ENCODE measurements around the gene ABCC10. TPM values are rescaled to one million over a fixed set of nuclear protein-coding genes. Genes with fewer than 3 reads are reported as not detected.

The ABCC10 gene
- polyA plus RNA-seq, 1 donor from 2014 or later, result 22.4 TPM

DNA sequence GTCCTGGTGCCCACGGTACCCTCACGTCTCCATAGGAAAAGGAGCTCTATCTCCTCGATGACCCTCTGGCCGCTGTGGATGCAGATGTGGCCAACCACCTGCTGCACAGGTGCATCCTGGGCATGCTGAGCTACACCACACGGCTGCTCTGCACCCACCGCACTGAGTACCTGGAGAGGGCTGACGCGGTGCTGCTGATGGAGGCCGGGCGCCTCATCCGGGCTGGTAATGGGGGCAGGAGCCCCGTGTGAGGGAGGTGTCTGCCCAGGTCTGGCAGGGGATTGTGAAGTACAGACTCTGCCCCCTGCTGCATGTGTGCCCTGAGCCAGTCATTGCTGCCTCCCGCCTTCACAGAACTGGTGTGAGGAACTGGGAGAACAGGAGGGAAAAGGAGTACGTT lies 15.6 kb downstream of the ABCC10 start:
- Histone ChIP-seq H3K9ac (ENCODE audit: low read length) (no peak overlapping the region), H3K79me2 (replicated peaks; ENCODE audit: insufficient read depth, low read length) (no peaks in the 10 kb centered on the region), H3K36me3 (ENCODE audit: insufficient read depth, low read length) (no peaks in the 10 kb centered on the region), H2AFZ (ENCODE audit: low read depth, low read length) (no peak overlapping the region), H3K9me3 (ENCODE audit: low read length) (no peaks in the 10 kb centered on the region), H3K4me2 (ENCODE audit: low read length) (no peak overlapping the region), H3K9me2 (ENCODE audit: insufficient read depth, low read length) (no peaks in the 10 kb centered on the region), H4K20me1 (ENCODE audit: insufficient read depth) (no peaks in the 10 kb centered on the region), H3K27me3 (ENCODE audit: insufficient read depth, low read depth, low read length) (no peaks in the 10 kb centered on the region), H3K27ac (ENCODE audit: low read length) (no peak overlapping the region), H3K4me3 (ENCODE audit: low read length) (no peak overlapping the region), H3F3A (ENCODE audit: insufficient read depth, low read length, poor library complexity, severe bottlenecking) (no peaks in the 10 kb centered on the region)
- TF ChIP-seq EP300 (conservative IDR thresholded peaks at IDR 0.05; ENCODE audit: poor library complexity, severe bottlenecking) (no peak), RAD21 (conservative IDR thresholded peaks at IDR 0.05) (no peak), POLR2AphosphoS5 (IDR thresholded peaks at IDR 0.05) (no peak), SMC3 (conservative IDR thresholded peaks at IDR 0.05; ENCODE audit: poor library complexity) (no peak)
- TF ChIP-seq, protein P1, sequence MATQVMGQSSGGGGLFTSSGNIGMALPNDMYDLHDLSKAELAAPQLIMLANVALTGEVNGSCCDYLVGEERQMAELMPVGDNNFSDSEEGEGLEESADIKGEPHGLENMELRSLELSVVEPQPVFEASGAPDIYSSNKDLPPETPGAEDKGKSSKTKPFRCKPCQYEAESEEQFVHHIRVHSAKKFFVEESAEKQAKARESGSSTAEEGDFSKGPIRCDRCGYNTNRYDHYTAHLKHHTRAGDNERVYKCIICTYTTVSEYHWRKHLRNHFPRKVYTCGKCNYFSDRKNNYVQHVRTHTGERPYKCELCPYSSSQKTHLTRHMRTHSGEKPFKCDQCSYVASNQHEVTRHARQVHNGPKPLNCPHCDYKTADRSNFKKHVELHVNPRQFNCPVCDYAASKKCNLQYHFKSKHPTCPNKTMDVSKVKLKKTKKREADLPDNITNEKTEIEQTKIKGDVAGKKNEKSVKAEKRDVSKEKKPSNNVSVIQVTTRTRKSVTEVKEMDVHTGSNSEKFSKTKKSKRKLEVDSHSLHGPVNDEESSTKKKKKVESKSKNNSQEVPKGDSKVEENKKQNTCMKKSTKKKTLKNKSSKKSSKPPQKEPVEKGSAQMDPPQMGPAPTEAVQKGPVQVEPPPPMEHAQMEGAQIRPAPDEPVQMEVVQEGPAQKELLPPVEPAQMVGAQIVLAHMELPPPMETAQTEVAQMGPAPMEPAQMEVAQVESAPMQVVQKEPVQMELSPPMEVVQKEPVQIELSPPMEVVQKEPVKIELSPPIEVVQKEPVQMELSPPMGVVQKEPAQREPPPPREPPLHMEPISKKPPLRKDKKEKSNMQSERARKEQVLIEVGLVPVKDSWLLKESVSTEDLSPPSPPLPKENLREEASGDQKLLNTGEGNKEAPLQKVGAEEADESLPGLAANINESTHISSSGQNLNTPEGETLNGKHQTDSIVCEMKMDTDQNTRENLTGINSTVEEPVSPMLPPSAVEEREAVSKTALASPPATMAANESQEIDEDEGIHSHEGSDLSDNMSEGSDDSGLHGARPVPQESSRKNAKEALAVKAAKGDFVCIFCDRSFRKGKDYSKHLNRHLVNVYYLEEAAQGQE (IDR thresholded peaks at IDR 0.05; ENCODE audit: borderline replicate concordance), result no peak

DNA sequence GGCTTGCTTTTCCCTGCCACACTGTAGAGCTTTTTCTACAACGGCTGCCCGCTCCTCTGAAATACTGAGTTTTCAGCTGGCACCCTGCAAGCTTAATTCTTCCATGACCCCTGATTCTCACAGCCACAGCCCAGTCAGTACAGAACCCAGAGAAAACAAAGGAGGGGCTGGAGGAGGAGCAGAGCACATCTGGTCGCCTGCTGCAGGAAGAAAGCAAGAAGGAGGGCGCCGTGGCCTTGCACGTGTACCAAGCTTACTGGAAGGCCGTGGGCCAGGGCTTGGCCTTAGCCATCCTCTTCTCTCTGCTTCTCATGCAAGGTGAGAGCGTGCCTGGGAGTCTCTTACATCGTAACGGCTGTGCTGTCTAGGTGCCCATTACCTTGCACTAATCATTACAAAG lies 16.7 kb downstream of the ABCC10 start:
- no peak for TF ChIP-seq SMC3 (conservative IDR thresholded peaks at IDR 0.05; ENCODE audit: poor library complexity)
- TF ChIP-seq, protein P2, sequence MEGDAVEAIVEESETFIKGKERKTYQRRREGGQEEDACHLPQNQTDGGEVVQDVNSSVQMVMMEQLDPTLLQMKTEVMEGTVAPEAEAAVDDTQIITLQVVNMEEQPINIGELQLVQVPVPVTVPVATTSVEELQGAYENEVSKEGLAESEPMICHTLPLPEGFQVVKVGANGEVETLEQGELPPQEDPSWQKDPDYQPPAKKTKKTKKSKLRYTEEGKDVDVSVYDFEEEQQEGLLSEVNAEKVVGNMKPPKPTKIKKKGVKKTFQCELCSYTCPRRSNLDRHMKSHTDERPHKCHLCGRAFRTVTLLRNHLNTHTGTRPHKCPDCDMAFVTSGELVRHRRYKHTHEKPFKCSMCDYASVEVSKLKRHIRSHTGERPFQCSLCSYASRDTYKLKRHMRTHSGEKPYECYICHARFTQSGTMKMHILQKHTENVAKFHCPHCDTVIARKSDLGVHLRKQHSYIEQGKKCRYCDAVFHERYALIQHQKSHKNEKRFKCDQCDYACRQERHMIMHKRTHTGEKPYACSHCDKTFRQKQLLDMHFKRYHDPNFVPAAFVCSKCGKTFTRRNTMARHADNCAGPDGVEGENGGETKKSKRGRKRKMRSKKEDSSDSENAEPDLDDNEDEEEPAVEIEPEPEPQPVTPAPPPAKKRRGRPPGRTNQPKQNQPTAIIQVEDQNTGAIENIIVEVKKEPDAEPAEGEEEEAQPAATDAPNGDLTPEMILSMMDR (IDR thresholded peaks at IDR 0.05; ENCODE audit: poor library complexity, severe bottlenecking), result no peak
- TF ChIP-seq MXI1 (conservative IDR thresholded peaks at IDR 0.05; ENCODE audit: poor library complexity, severe bottlenecking), result no peak
- TF ChIP-seq EP300 (conservative IDR thresholded peaks at IDR 0.05; ENCODE audit: poor library complexity, severe bottlenecking), result no peak
- TF ChIP-seq, protein P1 (IDR thresholded peaks at IDR 0.05; ENCODE audit: borderline replicate concordance), result no peak
- TF ChIP-seq TAF1 (IDR thresholded peaks at IDR 0.05; ENCODE audit: low read depth), result no peak
- TF ChIP-seq RAD21 (conservative IDR thresholded peaks at IDR 0.05), result no peak
- TF ChIP-seq POLR2AphosphoS5 (IDR thresholded peaks at IDR 0.05), result no peak
- TF ChIP-seq EZH2 (IDR thresholded peaks at IDR 0.05; ENCODE audit: borderline replicate concordance, insufficient read depth, low read length, poor library complexity, severe bottlenecking), result no peak
- Histone ChIP-seq H3K27ac (ENCODE audit: low read length) (no peak overlapping the region), H3K9me2 (ENCODE audit: insufficient read depth, low read length) (no peaks in the 10 kb centered on the region), H3F3A (ENCODE audit: insufficient read depth, low read length, poor library complexity, severe bottlenecking) (no peaks in the 10 kb centered on the region), H4K20me1 (ENCODE audit: insufficient read depth) (no peaks in the 10 kb centered on the region), H3K4me3 (ENCODE audit: low read length) (no peak overlapping the region), H2AFZ (ENCODE audit: low read depth, low read length) (no peak overlapping the region), H3K9ac (ENCODE audit: low read length) (no peak overlapping the region), H3K27me3 (ENCODE audit: insufficient read depth, low read depth, low read length) (no peaks in the 10 kb centered on the region), H3K9me3 (ENCODE audit: low read length) (no peaks in the 10 kb centered on the region), H3K36me3 (ENCODE audit: insufficient read depth, low read length) (no peaks in the 10 kb centered on the region), H3K4me2 (ENCODE audit: low read length) (no peak overlapping the region), H3K79me2 (replicated peaks; ENCODE audit: insufficient read depth, low read length) (no peaks in the 10 kb centered on the region)

Data from neural cell (in vitro differentiated cells).